ENCODE measurements around the gene TLCD2. TPM values are rescaled to one million over a fixed set of nuclear protein-coding genes. Genes with fewer than 3 reads are reported as not detected.
A peak's percentile ranks its signal among the peaks of the same experiment; 100 is the strongest.
"Not testable (repeated sequence)": the region's sequence is repeated elsewhere in the genome, so short reads cannot be mapped to it uniquely, and the experiment has no call there.

TLCD2 gene
- total RNA-seq, 1 donor from 2014 or later, result 0.04 TPM

DNA sequence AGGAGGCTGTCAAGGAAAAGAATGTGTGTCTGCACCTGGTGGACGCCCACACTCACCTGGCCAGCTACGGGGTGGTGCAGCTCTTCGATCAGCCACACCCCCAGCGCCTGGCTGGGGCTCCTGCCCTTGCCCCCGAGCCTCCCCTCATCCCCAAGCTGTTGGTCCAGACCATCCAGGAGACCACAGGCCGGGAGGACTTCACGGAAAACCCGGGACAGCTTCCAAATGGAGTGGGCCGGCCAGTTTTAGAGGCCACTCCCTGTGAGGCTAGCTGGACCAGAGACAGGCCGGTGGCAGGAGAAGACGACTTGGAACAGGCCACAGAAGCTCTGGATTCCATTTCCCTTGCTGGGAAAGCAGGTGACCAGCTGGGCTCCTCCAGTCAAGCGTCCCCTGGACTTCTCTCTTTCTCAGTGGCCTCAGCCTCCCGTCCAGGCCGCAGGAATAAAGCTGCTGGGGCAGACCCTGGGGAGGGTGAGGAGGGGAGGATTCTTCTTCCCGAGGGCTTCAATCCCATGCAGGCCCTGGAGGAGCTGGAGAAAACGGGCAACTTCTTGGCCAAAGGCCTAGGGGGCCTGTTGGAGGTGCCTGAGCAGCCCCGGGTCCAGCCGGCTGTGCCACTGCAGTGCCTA is 16.6 kb upstream of the TLCD2 start:
- H3K27me3 Mint-ChIP-seq, result no peaks in the 10 kb centered on the region
- no peak overlapping the region for H3K4me3 Mint-ChIP-seq
- peaks cover 33% of the 10 kb centered on the region for H3K36me3 Mint-ChIP-seq (ENCODE audit: low read depth)
- ATAC-seq (ENCODE audit: low read depth), result no peak
- intact Hi-C loops (cut with micrococcal nuclease), result no loop called here
- no peak overlapping the region for H3K27ac Mint-ChIP-seq
- TF ChIP-seq, protein P1, sequence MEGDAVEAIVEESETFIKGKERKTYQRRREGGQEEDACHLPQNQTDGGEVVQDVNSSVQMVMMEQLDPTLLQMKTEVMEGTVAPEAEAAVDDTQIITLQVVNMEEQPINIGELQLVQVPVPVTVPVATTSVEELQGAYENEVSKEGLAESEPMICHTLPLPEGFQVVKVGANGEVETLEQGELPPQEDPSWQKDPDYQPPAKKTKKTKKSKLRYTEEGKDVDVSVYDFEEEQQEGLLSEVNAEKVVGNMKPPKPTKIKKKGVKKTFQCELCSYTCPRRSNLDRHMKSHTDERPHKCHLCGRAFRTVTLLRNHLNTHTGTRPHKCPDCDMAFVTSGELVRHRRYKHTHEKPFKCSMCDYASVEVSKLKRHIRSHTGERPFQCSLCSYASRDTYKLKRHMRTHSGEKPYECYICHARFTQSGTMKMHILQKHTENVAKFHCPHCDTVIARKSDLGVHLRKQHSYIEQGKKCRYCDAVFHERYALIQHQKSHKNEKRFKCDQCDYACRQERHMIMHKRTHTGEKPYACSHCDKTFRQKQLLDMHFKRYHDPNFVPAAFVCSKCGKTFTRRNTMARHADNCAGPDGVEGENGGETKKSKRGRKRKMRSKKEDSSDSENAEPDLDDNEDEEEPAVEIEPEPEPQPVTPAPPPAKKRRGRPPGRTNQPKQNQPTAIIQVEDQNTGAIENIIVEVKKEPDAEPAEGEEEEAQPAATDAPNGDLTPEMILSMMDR (IDR thresholded peaks at IDR 0.05), result no peak
- H3K9me3 Mint-ChIP-seq, result no peaks in the 10 kb centered on the region
- POLR2A ChIA-PET, result interaction anchor here (0.6 to 2.2 kb wide), 2 partner anchors 56 to 380 kb away, joined by 3 to 8 read pairs; no protein-coding TSS in a partner anchor
- H3K4me1 Mint-ChIP-seq, result peaks cover 58% of the 10 kb centered on the region
- DNase-seq, result no peak
- CTCF ChIA-PET, result interaction anchor here (1.2 kb wide), 1 partner anchor 57 kb away, joined by 3 read pairs; no protein-coding TSS in a partner anchor

DNA sequence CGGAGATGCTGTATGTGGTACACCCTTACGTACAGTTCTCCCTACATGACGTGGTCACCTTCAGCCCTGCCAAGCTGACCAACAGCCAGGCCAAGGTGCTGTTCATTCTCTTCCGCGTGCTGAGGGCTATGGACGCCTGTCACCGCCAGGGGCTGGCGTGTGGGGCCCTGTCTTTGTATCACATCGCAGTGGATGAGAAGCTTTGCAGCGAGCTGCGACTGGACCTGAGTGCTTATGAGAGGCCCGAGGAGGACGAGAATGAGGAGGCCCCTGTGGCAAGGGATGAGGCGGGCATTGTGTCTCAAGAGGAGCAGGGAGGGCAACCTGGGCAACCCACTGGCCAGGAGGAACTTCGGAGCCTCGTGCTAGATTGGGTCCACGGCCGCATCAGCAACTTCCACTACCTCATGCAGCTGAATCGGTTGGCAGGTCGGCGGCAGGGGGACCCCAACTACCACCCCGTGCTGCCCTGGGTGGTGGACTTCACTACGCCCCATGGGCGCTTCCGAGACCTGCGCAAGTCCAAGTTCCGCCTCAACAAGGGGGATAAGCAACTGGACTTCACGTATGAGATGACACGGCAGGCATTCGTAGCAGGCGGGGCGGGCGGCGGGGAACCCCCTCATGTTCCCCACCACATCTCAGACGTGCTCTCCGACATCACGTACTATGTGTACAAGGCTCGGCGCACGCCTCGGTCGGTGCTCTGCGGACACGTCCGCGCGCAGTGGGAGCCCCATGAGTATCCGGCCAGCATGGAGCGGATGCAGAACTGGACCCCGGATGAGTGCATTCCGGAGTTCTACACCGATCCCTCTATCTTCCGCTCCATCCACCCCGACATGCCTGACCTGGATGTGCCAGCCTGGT is 15.7 kb upstream of the TLCD2 start:
- intact Hi-C loops (cut with micrococcal nuclease), result no loop called here
- H3K27me3 Mint-ChIP-seq, result no peaks in the 10 kb centered on the region
- CTCF ChIA-PET, result no interaction called here

DNA sequence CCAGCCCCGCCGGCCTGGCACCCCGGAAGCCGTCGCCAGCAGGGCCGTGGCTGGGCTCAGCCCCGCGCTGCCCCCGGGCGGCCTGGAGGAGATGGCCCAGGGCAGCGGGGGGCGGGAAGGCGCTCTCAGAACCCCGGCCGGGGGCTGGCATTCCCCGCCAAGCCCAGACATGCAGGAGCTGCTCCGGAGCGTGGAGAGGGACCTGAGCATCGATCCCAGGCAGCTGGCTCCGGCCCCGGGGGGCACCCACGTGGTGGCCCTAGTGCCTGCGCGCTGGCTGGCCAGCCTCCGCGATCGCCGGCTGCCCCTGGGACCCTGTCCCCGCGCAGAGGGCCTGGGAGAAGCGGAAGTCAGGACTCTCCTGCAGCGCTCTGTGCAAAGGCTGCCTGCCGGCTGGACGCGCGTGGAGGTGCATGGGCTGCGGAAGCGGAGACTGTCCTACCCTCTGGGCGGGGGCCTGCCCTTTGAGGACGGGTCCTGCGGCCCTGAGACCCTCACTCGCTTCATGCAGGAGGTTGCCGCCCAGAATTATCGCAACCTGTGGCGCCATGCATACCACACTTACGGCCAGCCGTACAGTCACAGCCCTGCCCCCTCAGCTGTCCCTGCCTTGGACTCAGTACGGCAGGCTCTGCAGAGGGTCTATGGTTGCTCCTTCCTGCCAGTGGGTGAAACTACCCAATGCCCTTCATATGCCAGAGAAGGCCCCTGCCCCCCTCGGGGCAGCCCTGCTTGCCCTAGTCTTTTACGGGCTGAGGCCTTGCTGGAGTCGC is 14.9 kb upstream of the TLCD2 start:
- ATAC-seq (ENCODE audit: low read depth), result peak; percentile 40
- intact Hi-C loops (cut with micrococcal nuclease), result loop anchor here (1.0 kb wide), 2 partner anchors 8 to 9 kb away; no protein-coding TSS in a partner anchor
- H3K27ac Mint-ChIP-seq, result peak overlapping the region; percentile 31
- no peaks in the 10 kb centered on the region for H3K27me3 Mint-ChIP-seq
- H3K36me3 Mint-ChIP-seq (ENCODE audit: low read depth), result peaks cover 25% of the 10 kb centered on the region
- H3K9me3 Mint-ChIP-seq, result no peaks in the 10 kb centered on the region
- CTCF ChIA-PET, result interaction anchor here (7.5 kb wide), 1 partner anchor 58 kb away, joined by 175 read pairs; no protein-coding TSS in a partner anchor
- H3K4me1 Mint-ChIP-seq, result peaks cover 66% of the 10 kb centered on the region
- TF ChIP-seq, protein P1 (IDR thresholded peaks at IDR 0.05), result no peak
- POLR2A ChIA-PET, result interaction anchor here (0.8 to 5.4 kb wide), 11 partner anchors 7 to 104 kb away, joined by 4 to 113 read pairs (median 6); partner anchors contain the start of genes RILP and SMYD4
- no peak for DNase-seq
- H3K4me3 Mint-ChIP-seq, result peak overlapping the region; percentile 78

More for the DNA sequence above, 15.7 kb upstream of the TLCD2 start:
- peaks cover 29% of the 10 kb centered on the region for H3K36me3 Mint-ChIP-seq (ENCODE audit: low read depth)
- DNase-seq (no peak), ATAC-seq (ENCODE audit: low read depth) (no peak)
- peaks cover 62% of the 10 kb centered on the region for H3K4me1 Mint-ChIP-seq
- peak overlapping the region; percentile 78 for H3K4me3 Mint-ChIP-seq
- H3K27ac Mint-ChIP-seq, result peak overlapping the region; percentile 31
- POLR2A ChIA-PET, result interaction anchor here (0.9 to 5.4 kb wide), 4 partner anchors 9 to 98 kb away, joined by 4 to 113 read pairs (median 6); no protein-coding TSS in a partner anchor
- H3K9me3 Mint-ChIP-seq, result no peaks in the 10 kb centered on the region
- TF ChIP-seq, protein P1 (IDR thresholded peaks at IDR 0.05), result no peak

DNA sequence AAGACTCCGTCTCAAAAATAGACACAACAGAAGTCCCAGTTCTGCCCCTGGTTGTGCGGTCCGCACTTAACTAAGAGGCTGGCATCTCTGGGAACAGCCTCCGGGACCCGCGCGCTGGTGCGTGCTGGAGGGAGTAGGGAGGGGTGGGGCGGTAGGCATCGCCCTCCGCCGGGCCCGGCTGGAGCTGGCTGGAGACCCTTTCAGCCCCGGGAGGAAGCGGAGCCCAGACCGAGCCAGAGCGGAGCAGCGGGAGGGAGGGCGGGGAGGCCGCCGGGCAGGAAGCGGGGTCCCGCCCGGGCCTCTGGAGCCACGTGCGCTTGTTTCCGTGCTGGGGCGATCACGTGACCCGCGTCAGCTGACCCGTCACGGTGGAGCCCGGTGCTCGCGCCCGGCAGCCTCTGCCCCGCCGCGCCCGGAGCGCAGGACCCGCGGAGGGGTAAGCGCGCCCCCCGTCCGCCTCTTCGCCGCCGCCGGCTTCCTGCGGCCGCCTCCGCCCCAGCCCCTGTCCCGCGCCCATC is 14.2 kb upstream of the TLCD2 start, which contains the start of gene WDR81:
Gene WDR81 (plus strand): TSS at position 354 of the 518 bp plus-strand sequence. CDS start 256 bp downstream, outside the sequence.
- H3K27ac Mint-ChIP-seq, result peak within 1 kb of the TSS; percentile 85
- ATAC-seq (ENCODE audit: low read depth) (peak; percentile 55), DNase-seq (peak; percentile 85)
- ChIA-PET POLR2A (interaction anchor here (0.7 to 5.4 kb wide), 12 partner anchors 8 to 161 kb away, joined by 4 to 113 read pairs (median 7); partner anchors contain the start of genes RILP and SMYD4), CTCF (interaction anchor here (7.5 kb wide), 1 partner anchor 59 kb away, joined by 175 read pairs; no protein-coding TSS in a partner anchor)
- H3K27me3 Mint-ChIP-seq, result no peaks in the 10 kb centered on the region
- H3K9me3 Mint-ChIP-seq, result no peaks in the 10 kb centered on the region
- peaks cover 60% of the 10 kb centered on the region for H3K4me1 Mint-ChIP-seq
- H3K36me3 Mint-ChIP-seq (ENCODE audit: low read depth), result peaks cover 20% of the 10 kb centered on the region
- H3K4me3 Mint-ChIP-seq, result peak within 1 kb of the TSS; percentile 78
- intact Hi-C loops (cut with micrococcal nuclease), result loop anchor here (1.0 kb wide), 2 partner anchors 8 to 9 kb away; no protein-coding TSS in a partner anchor
- TF ChIP-seq, protein P1 (IDR thresholded peaks at IDR 0.05), result no peak

DNA sequence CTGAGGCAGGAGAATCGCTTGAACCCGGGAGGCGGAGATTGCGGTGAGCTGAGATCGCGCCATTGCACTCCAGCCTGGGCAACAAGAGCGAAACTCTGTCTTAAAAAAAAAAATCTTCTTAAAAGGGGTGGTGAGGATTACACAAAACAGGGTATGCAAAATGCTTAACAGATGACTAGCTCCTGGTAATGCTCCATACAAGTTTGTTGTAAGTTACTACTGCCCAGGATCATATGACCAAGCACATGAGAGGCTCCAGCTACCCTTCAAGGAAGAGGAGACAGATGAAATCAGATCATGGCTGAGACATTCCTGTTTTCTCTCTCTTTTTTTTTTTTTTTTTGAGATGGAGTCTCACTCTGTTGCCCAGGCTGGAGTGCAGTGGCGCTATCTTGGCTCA is 11.8 kb upstream of the TLCD2 start:
- POLR2A ChIA-PET, result interaction anchor here (0.6 to 5.4 kb wide), 19 partner anchors 8 to 526 kb away, joined by 3 to 113 read pairs (median 6); partner anchors contain the start of genes PRPF8, RILP, RPA1 and SMYD4
- intact Hi-C loops (cut with micrococcal nuclease), result loop anchor here (2.0 kb wide), 1 partner anchor 367 kb away; no protein-coding TSS in a partner anchor
- not testable (repeated sequence) for DNase-seq; H3K36me3 Mint-ChIP-seq (ENCODE audit: low read depth); H3K9me3 Mint-ChIP-seq; H3K27me3 Mint-ChIP-seq
- H3K4me3 Mint-ChIP-seq, result peak overlapping the region; percentile 28
- peak overlapping the region; percentile 96 for H3K27ac Mint-ChIP-seq
- CTCF ChIA-PET, result interaction anchor here (0.8 to 7.5 kb wide), 12 partner anchors 11 to 523 kb away, joined by 3 to 175 read pairs (median 6); no protein-coding TSS in a partner anchor
- peak; percentile 9 for ATAC-seq (ENCODE audit: low read depth)
- peaks cover 52% of the 10 kb centered on the region for H3K4me1 Mint-ChIP-seq

Measured in activated B cell treated with CpG ODN at 0.5 μM for 24 hours (primary cell).